ENCODE measurements around the gene S1PR3. TPM values are rescaled to one million over a fixed set of nuclear protein-coding genes. Genes with fewer than 3 reads are reported as not detected.

The S1PR3 gene
- total RNA-seq, 4 donors from 2014 or later: 2.0 to 13.5 (median 8.3) TPM

GRCh38 chr9:89047667-89048066 lies 56.4 kb downstream of the S1PR3 start:
- intact Hi-C loops (cut with DNase I; ENCODE audit: low total_unique reads): no loop called here
- in situ Hi-C loops (cut with MboI; ENCODE audit: low pct_ligation_motif_present in 1 of 4, low pct_unique_long_range_greater_than_20kb in 1 of 4, low sequenced_read_pairs in 3 of 4): no loop called here
- H3K4me1 ChIP-seq: no peaks in the 10 kb centered on the region
- no peaks in the 10 kb centered on the region for H3K27me3 ChIP-seq
- H3K36me3 ChIP-seq: no peaks in the 10 kb centered on the region
- TF ChIP-seq POLR2AphosphoS5 (IDR thresholded peaks at IDR 0.05): no peak
- no peak for TF ChIP-seq CTCF (IDR thresholded peaks at IDR 0.05)
- TF ChIP-seq POLR2A (IDR thresholded peaks at IDR 0.05): no peak
- no peak for TF ChIP-seq EP300 (IDR thresholded peaks at IDR 0.05; ENCODE audit: low read depth)
- H3K4me3 ChIP-seq: no peak overlapping the region
- no peak overlapping the region for H3K27ac ChIP-seq
- 80 to 97% methylated on average over 3 to 4 of the region's 4 CpGs for WGBS, 2 donors (ENCODE audit: low coverage in 1 of 2)
- no peaks in the 10 kb centered on the region for H3K9me3 ChIP-seq
- no peak for DNase-seq

GRCh38 chr9:89048616-89049015 lies 57.3 kb downstream of the S1PR3 start:
- in situ Hi-C loops (cut with MboI; ENCODE audit: low pct_ligation_motif_present in 1 of 4, low pct_unique_long_range_greater_than_20kb in 1 of 4, low sequenced_read_pairs in 3 of 4): no loop called here
- Histone ChIP-seq H3K4me3 (no peak overlapping the region), H3K9me3 (no peaks in the 10 kb centered on the region), H3K36me3 (no peaks in the 10 kb centered on the region), H3K27me3 (no peaks in the 10 kb centered on the region), H3K4me1 (no peaks in the 10 kb centered on the region), H3K27ac (no peak overlapping the region)
- DNase-seq: no peak
- intact Hi-C loops (cut with DNase I; ENCODE audit: low total_unique reads): no loop called here
- 94% methylated on average over 11 of the region's 11 CpGs; no CpG with 5 or more reads in 1 of the 2 donors for WGBS, 2 donors (ENCODE audit: low coverage in 1 of 2)
- TF ChIP-seq POLR2A (IDR thresholded peaks at IDR 0.05) (no peak), EP300 (IDR thresholded peaks at IDR 0.05; ENCODE audit: low read depth) (no peak), CTCF (IDR thresholded peaks at IDR 0.05) (no peak), POLR2AphosphoS5 (IDR thresholded peaks at IDR 0.05) (no peak)

- in situ Hi-C loops (cut with MboI; ENCODE audit: low pct_ligation_motif_present in 1 of 4, low pct_unique_long_range_greater_than_20kb in 1 of 4, low sequenced_read_pairs in 3 of 4) (no loop called here), intact Hi-C loops (cut with DNase I; ENCODE audit: low total_unique reads) (no loop called here)
- Histone ChIP-seq H3K9me3 (no peaks in the 10 kb centered on the region), H3K27ac (no peak overlapping the region), H3K27me3 (no peaks in the 10 kb centered on the region), H3K4me1 (no peaks in the 10 kb centered on the region), H3K36me3 (no peaks in the 10 kb centered on the region), H3K4me3 (no peak overlapping the region)
- DNase-seq: no peak
- WGBS, 2 donors (ENCODE audit: low coverage in 1 of 2): 84 to 85% methylated on average over 7 to 8 of the region's 8 CpGs
- TF ChIP-seq POLR2AphosphoS5 (IDR thresholded peaks at IDR 0.05) (no peak), EP300 (IDR thresholded peaks at IDR 0.05; ENCODE audit: low read depth) (no peak), POLR2A (IDR thresholded peaks at IDR 0.05) (no peak), CTCF (IDR thresholded peaks at IDR 0.05) (no peak)
Measured at GRCh38 chr9:89049646-89050045, 58.4 kb downstream of the S1PR3 start.

- H3K4me3 ChIP-seq: no peak overlapping the region
- H3K4me1 ChIP-seq: no peaks in the 10 kb centered on the region
- H3K36me3 ChIP-seq: no peaks in the 10 kb centered on the region
- H3K27ac ChIP-seq: no peak overlapping the region
- no peaks in the 10 kb centered on the region for H3K9me3 ChIP-seq
- no peak for DNase-seq
- no peaks in the 10 kb centered on the region for H3K27me3 ChIP-seq
- in situ Hi-C loops (cut with MboI; ENCODE audit: low pct_ligation_motif_present in 1 of 4, low pct_unique_long_range_greater_than_20kb in 1 of 4, low sequenced_read_pairs in 3 of 4): no loop called here
- WGBS, 2 donors (ENCODE audit: low coverage in 1 of 2): 93 to 94% methylated on average over 12 of the region's 12 CpGs
- TF ChIP-seq POLR2A (IDR thresholded peaks at IDR 0.05): no peak
- no peak for TF ChIP-seq EP300 (IDR thresholded peaks at IDR 0.05; ENCODE audit: low read depth)
- intact Hi-C loops (cut with DNase I; ENCODE audit: low total_unique reads): no loop called here
Measured at GRCh38 chr9:89051421-89052025, 60.3 kb downstream of the S1PR3 start.
